ENCODE measurements around the gene AP5Z1. TPM values are rescaled to one million over a fixed set of nuclear protein-coding genes. Genes with fewer than 3 reads are reported as not detected.

Gene AP5Z1
- total RNA-seq, 2 donors from 2014 or later, result 20.2 to 23.4 TPM

- peaks cover 12 to 19% of the 10 kb centered on the region in 2 donors for H3K36me3 ChIP-seq (replicated peaks in 1 of 2; ENCODE audit: insufficient read depth in 1 of 2, low read depth in 2 of 2)
Measured at GRCh38 chr7:4789194-4790077, 14.0 kb downstream of the AP5Z1 start.

DNA sequence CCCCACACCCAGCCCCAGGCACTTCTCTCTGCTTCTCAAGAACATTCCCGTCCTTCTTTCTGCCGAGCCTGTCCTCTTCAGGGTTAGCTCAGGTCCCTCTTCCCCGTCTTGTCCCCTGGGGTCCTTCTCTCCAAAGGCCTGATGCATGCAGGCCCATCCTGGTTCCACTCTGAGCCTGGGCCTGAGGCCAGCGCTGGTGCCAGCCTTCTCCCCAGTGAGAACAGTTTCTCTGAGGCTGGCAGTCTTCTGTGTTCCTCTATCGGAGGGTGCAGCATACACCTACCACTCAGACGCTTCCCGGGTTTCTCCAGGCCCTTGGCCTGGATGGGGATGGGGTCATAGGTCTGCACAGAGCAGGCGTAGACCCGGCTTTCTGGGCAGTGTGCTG lies 14.6 kb downstream of the AP5Z1 start:
- intact Hi-C loops (cut with DNase I), result no loop called here
- H3K4me1 ChIP-seq, result peaks cover 15% of the 10 kb centered on the region
- no peak for DNase-seq
- TF ChIP-seq POLR2A (IDR thresholded peaks at IDR 0.05) (no peak), CTCF (IDR thresholded peaks at IDR 0.05) (no peak)
- peaks cover 12 to 19% of the 10 kb centered on the region in 2 donors for H3K36me3 ChIP-seq (replicated peaks in 1 of 2; ENCODE audit: insufficient read depth in 1 of 2, low read depth in 2 of 2)
- no peak overlapping the region for H3K27ac ChIP-seq
- ATAC-seq, result no peak
- H3K9me3 ChIP-seq, result no peaks in the 10 kb centered on the region
- 92 to 98% methylated on average over 8 to 9 of the region's 9 CpGs for WGBS, 2 donors
- H3K27me3 ChIP-seq, result no peaks in the 10 kb centered on the region
- no peak overlapping the region for H3K4me3 ChIP-seq

More at GRCh38 chr7:4789194-4790077, 14.0 kb downstream of the AP5Z1 start:
- H3K27ac ChIP-seq, result no peak overlapping the region
- ATAC-seq (no peak), DNase-seq (no peak)
- no peaks in the 10 kb centered on the region for H3K9me3 ChIP-seq
- no peak overlapping the region for H3K4me3 ChIP-seq
- intact Hi-C loops (cut with DNase I), result no loop called here
- peaks cover 15% of the 10 kb centered on the region for H3K4me1 ChIP-seq
- H3K27me3 ChIP-seq, result no peaks in the 10 kb centered on the region
- 86 to 87% methylated on average over 11 to 23 of the region's 26 CpGs for WGBS, 2 donors
- TF ChIP-seq CTCF (IDR thresholded peaks at IDR 0.05) (no peak), POLR2A (IDR thresholded peaks at IDR 0.05) (no peak)

DNA sequence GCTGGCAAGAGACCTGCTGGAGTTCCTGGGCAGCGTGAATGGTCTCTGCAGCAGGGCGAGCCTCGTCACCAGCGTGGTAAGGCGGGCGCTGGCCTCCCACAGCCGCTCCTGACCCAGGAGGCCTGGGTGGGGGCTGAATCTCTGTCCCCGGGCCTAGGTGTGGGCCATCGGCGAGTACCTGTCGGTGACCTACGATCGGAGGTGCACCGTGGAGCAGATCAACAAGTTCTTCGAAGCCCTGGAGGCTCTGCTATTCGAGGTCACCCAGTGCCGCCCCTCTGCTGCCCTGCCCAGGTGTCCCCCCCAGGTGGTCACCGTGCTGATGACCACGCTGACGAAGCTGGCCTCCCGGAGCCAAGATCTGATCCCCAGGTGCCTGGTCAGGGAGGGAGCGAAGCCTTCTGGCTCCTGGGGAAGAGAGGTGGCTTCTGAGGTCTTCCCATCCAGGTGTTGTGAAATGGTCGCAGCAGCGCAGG lies 15.1 kb downstream of the AP5Z1 start:
- H3K4me1 ChIP-seq, result peaks cover 15% of the 10 kb centered on the region
- intact Hi-C loops (cut with DNase I), result no loop called here
- no peaks in the 10 kb centered on the region for H3K9me3 ChIP-seq
- no peak overlapping the region for H3K27ac ChIP-seq
- WGBS, 2 donors, result 87 to 89% methylated on average over 13 to 23 of the region's 24 CpGs
- TF ChIP-seq POLR2A (IDR thresholded peaks at IDR 0.05), result no peak
- H3K27me3 ChIP-seq, result no peaks in the 10 kb centered on the region
- no peak for ATAC-seq
- peaks cover 12 to 19% of the 10 kb centered on the region in 2 donors for H3K36me3 ChIP-seq (replicated peaks in 1 of 2; ENCODE audit: insufficient read depth in 1 of 2, low read depth in 2 of 2)
- no peak for DNase-seq
- no peak overlapping the region for H3K4me3 ChIP-seq

DNA sequence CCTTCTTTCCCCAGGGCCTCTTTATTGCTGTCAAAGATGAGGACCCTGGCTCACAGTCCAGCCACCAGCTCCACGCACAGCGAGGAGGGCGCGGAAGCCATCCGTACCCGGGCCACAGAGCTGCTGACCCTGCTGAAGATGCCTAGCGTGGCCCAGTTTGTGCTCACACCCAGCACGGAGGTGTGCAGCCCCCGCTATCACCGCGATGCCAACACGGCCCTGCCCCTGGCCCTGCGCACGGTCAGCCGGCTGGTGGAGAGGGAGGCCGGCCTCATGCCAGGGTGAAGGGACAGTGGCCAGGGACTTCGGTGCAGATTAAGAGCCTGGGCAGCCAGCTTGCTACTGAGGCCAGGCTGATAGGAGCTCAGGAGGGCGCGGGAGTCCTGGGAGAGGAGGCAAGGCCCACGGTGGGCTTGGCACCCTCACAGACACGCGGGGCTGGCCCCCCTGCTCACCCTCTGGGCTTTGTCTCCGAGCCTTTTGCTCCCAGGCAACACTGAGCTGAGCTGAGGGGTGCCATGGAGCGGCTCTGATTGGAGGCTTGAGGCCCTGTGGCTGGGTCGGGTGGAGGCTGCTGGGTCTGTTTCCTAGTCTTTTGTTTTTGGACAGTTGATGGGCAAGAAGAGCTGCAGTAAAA lies 15.8 kb downstream of the AP5Z1 start:
- H3K4me3 ChIP-seq, result no peak overlapping the region
- ATAC-seq (no peak), DNase-seq (no peak)
- peaks cover 12 to 16% of the 10 kb centered on the region in 2 donors for H3K36me3 ChIP-seq (replicated peaks in 1 of 2; ENCODE audit: insufficient read depth in 1 of 2, low read depth in 2 of 2)
- no peaks in the 10 kb centered on the region for H3K9me3 ChIP-seq
- TF ChIP-seq CTCF (IDR thresholded peaks at IDR 0.05) (no peak), POLR2A (IDR thresholded peaks at IDR 0.05) (no peak)
- intact Hi-C loops (cut with DNase I), result no loop called here
- peaks cover 15% of the 10 kb centered on the region for H3K4me1 ChIP-seq
- 92 to 97% methylated on average over 6 to 20 of the region's 25 CpGs for WGBS, 2 donors
- no peak overlapping the region for H3K27ac ChIP-seq
- H3K27me3 ChIP-seq, result no peaks in the 10 kb centered on the region

Measured in body of pancreas (tissue), 4 donors.